Muscle layer of colon (tissue), 2 donors: Measurements from ENCODE around the gene SELENOI.
"Not testable (repeated sequence)": the region's sequence is repeated elsewhere in the genome, so short reads cannot be mapped to it uniquely, and the experiment has no call there.

Experiments used
- H3K27ac ChIP-seq: one replicate; pipeline ENCODE4 v1.7.0; 2013; ENCODE audit warnings: low read depth, mild to moderate bottlenecking, low read length, moderate library complexity
- H3K27me3 ChIP-seq, 2 donors: one replicate each; pipeline ENCODE4 v1.7.0; 2013; ENCODE audit warnings: low read length in 2 of 2, mild to moderate bottlenecking in 2 of 2; ENCODE audit not compliant: insufficient read depth in 2 of 2, control insufficient read depth in 1 of 2
- H3K36me3 ChIP-seq: one replicate; pipeline ENCODE4 v1.7.0; 2013; ENCODE audit warnings: mild to moderate bottlenecking, low read length; ENCODE audit not compliant: insufficient read depth
- H3K4me1 ChIP-seq: one replicate; pipeline ENCODE4 v1.7.0; 2013; ENCODE audit warnings: mild to moderate bottlenecking, low read length; ENCODE audit not compliant: insufficient read depth
- H3K4me3 ChIP-seq, 2 donors: one replicate each; pipeline ENCODE4 v1.7.0; 2013; ENCODE audit warnings: low read length in 2 of 2, low read depth in 1 of 2, mild to moderate bottlenecking in 1 of 2, moderate library complexity in 1 of 2
- H3K9ac ChIP-seq: one replicate; pipeline ENCODE4 v1.7.0; 2013; ENCODE audit warnings: low read length
- H3K9me3 ChIP-seq: one replicate; pipeline ENCODE4 v1.7.0; 2013; ENCODE audit warnings: mild to moderate bottlenecking, low read length
- donor health status: abdominal sarcoma.
- donor health status: Adenocarcinoma of cecum.

SELENOI gene

DNA sequence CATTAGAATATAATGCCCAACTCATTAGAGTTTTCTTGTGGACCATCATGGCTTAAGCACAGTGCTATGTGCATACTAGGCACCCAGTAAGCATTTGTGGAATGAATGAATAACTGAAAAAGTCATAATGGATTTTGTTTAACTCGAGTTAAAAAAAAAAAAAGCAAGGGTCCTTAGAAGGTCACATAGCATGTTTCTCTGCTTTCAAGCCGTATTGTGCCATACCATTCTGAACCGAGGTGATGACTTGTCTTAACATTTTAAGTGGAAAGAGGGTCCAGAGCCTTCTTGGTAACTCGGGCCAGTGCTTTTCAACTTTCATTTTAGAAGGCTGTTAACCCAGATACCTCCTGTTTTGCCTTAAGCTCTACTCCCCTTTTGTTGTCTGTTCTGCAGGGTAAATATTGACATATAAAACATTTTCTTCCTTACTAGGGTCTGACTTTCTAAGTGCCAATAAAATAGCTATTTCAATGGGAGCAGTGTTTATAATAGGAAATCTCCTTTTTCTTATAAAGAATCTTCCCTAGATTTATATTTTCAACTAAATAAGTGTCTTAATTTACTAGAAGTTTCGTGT is 1.4 kb downstream of the SELENOI start:
- H3K36me3 ChIP-seq: no peaks in the 10 kb centered on the region
- H3K9ac ChIP-seq: peak overlapping the region; percentile 79
- no peaks in the 10 kb centered on the region for H3K9me3 ChIP-seq
- H3K4me1 ChIP-seq: peaks cover 17% of the 10 kb centered on the region
- H3K27me3 ChIP-seq: no peaks in the 10 kb centered on the region
- no peak overlapping the region for H3K27ac ChIP-seq
- H3K4me3 ChIP-seq: peak overlapping the region; percentile 89 to 94

DNA sequence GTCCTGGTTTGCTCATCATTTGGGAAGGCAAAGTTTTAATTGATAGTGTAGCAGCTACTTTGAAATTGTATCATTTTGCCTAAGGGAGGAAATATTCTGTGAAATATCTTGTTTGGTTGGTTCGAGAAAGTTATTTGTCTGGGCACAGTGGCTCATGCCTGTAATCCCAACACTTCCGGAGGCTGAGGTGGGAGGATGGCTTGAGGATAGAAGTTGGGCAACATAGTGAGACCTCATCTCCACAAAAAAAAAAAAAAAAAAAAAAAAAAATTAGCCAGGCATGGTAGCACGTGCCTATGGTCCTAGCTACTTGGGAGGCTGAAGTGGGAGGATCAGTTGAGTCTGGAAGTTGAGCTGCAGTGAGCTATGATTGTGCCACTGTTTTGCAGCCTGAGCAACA is 3.7 kb downstream of the SELENOI start:
- no peaks in the 10 kb centered on the region for H3K9me3 ChIP-seq
- H3K4me3 ChIP-seq: no peak overlapping the region
- H3K27me3 ChIP-seq: no peaks in the 10 kb centered on the region
- H3K36me3 ChIP-seq: no peaks in the 10 kb centered on the region
- H3K4me1 ChIP-seq: peaks cover 12% of the 10 kb centered on the region
- H3K9ac ChIP-seq: no peak overlapping the region
- H3K27ac ChIP-seq: no peak overlapping the region

DNA sequence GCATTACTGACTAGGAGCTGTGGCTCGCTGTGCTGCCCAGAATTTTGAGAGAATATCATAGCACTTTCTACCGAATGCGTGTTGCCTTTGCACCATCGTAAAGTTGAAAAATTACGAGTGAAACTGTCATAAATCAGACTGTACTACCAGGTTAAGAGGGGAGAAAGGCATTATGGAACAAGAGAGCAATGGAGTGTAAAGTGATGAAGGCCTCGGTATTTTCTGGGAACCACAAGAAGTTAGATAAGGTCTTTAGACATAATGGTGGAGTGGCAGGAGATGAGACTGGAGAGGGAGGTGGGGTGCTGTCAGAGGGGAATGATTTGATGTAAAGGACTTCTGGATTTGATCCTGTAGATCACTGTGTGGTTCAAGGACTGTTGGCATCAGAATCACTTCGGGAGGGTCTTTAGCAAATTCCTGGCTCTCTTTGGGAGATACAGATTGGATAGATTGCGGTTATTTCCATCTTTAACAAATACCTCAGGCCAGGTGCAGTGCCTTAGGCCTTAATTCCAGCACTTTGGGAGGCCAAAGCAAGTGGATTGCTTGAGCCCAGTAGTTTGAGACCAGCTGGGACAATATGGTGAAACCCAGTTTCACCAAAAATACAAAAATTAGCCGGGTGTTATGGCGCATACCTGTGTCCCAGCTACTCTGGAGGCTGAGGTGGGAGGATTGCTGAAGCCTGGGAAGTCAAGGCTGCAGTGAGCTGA is 5.6 kb downstream of the SELENOI start:
- Histone ChIP-seq H3K4me1 (peaks cover 6% of the 10 kb centered on the region), H3K4me3 (no peak overlapping the region), H3K9me3 (no peaks in the 10 kb centered on the region), H3K9ac (no peak overlapping the region), H3K27ac (no peak overlapping the region), H3K27me3 (no peaks in the 10 kb centered on the region), H3K36me3 (no peaks in the 10 kb centered on the region)

DNA sequence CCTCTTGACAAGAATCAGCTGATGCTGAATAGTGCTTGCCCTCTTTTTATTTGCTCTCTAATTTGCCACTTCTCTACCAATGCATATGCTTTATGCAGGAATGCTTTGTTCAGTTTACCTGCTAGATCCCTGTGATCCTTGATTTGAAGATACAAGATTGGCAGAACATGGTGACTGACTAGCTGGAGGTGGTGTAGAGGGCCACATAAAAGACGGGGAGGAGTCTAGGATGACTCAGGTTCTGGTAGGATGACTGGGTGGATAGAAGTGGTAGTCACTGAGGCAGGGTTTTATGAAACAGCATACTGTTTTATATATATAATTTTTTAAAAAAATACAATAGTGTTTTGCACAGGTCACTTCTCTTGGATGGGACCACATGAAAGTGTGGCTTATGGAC is 6.9 kb downstream of the SELENOI start:
- Histone ChIP-seq H3K9ac (no peak overlapping the region), H3K4me3 (no peak overlapping the region), H3K4me1 (no peaks in the 10 kb centered on the region), H3K9me3 (no peaks in the 10 kb centered on the region), H3K36me3 (no peaks in the 10 kb centered on the region), H3K27ac (no peak overlapping the region), H3K27me3 (no peaks in the 10 kb centered on the region)

DNA sequence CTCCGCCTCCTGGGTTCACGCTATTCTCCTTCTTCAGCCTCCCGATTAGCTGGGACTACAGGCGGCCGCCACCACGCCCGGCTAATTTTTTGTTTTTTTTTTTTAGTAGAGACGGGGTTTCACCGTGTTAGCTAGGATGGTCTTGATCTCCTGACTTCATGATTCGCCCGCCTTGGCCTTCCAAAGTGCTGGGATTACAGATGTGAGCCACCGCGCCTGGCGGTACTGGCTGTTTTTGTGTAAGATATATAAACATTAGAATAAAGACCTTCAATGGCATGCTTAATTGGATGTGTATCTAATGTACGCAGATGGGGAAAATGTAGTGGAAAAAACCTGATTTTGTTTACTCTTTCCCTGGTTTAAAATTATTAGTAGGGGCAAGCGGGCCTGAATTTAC is 8.5 kb downstream of the SELENOI start:
- H3K9me3 ChIP-seq, H3K36me3 ChIP-seq, H3K9ac ChIP-seq, H3K27ac ChIP-seq, H3K4me3 ChIP-seq, H3K27me3 ChIP-seq, H3K4me1 ChIP-seq: not testable (repeated sequence)

DNA sequence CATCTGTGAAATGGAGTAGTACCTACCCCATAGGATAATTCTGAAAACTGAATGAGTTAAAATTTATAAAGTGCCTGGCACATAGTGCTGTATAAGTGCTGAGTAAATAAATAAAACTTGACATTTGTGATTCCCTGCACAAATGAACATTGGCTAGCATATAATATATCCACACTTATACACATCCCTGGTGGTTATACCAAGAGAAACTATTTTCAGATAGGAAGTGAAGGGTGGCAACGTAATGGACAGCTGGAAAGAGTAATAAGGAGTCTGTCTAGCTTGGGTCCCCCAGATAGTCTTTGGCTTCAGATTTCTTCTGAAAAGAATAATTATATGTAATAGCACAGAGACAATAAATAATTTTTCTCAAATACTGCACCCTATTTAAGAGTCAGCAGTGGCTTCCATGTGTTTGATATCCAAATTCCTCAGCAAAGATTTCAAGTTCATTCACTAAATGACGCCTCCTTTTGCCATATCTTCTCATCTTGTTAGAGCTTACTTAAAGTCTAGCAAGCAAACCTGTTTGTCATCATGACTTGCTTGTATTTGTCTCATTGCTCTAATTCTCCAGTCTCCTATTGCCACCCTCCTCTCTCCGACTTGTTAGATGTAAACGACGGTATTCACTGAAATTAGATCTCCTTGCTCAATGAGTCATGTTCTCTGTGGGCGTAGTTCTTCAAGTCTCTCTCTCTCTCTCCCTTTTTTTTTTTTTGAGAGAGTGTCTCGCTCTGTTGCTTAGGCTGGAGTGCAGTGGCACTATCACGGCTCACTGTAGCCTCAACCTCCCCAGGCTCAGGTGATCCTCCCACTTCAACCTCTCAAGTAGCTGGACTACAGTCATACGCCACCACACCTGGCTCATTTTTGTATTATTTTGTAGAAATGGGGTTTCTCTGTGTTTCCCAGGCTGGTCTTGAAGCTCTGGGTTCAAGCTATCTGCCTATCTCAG is 9.4 kb downstream of the SELENOI start:
- Histone ChIP-seq H3K9me3 (no peaks in the 10 kb centered on the region), H3K4me1 (no peaks in the 10 kb centered on the region), H3K27ac (no peak overlapping the region), H3K9ac (no peak overlapping the region), H3K36me3 (no peaks in the 10 kb centered on the region), H3K27me3 (no peaks in the 10 kb centered on the region), H3K4me3 (no peak overlapping the region)

DNA sequence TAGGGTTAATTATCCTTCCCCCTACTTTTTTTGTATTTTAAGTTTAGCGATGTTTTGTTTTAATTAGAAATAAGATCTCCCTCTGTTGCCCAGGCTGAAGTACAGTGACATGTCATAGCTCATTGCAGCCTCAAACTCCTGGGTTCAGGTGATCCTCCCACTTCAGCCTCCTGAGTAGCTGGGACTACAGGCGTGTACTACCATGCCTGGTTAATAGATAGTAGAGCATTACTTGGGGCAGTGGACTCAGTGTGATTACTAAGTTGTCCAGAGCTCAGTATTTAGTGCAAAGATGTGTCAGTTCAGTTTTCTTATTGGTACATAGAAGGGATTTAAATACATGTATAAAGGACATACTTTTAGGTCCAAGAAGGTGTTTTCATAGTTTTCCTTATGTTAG is 10.2 kb downstream of the SELENOI start:
- Histone ChIP-seq H3K27ac (no peak overlapping the region), H3K27me3 (no peaks in the 10 kb centered on the region), H3K4me1 (no peaks in the 10 kb centered on the region), H3K36me3 (no peaks in the 10 kb centered on the region), H3K4me3 (no peak overlapping the region), H3K9me3 (no peaks in the 10 kb centered on the region), H3K9ac (no peak overlapping the region)

DNA sequence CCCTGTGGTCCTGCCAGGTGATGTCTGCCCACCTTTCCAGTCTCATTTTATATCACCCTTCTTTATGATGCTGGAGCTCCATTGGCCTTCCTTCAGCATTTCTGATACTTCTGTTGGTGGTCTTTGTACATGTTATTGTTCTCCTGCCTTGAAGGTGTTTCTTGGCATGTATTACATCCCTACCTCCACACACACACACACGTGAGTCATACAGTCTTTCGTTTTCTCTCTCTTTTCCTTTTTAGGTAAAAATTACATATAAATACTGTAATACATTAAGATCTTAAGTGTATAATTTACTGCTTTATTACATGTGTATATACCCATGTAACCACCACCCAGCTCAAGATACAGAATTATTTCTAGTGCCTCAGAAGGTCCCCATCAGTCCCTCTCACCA is 10.8 kb downstream of the SELENOI start:
- Histone ChIP-seq H3K9ac (no peak overlapping the region), H3K27ac (no peak overlapping the region), H3K4me1 (no peaks in the 10 kb centered on the region), H3K9me3 (no peaks in the 10 kb centered on the region), H3K27me3 (no peaks in the 10 kb centered on the region), H3K36me3 (no peaks in the 10 kb centered on the region), H3K4me3 (no peak overlapping the region)

DNA sequence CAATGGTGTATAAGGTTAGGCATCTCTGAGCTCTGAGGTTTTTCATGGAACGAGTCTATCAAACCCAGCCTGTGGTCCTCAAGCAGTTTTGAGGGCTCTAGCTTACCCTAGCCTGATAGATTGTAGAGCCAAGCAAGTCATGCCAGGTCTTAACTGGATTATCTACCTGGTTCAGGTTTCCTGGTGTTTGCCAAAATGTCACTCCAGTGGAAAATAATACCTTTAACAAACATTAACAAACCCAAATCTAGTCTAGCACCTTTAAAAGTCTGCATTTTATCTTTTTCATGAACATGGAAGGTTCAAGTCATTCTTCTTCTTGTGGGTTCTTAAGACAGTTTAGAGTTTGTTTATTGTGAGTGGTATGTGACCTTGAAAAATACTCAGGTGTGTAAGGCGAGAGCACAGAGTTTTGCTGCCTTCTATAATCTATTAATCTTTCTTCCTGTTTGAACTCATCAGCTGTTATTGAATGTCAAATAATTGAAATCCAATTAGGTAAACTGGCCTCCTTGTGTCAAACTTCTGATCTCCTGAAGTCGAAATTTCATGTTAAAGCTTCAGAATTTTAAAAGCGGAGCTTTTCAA is 14.0 kb downstream of the SELENOI start:
- H3K4me1 ChIP-seq: no peaks in the 10 kb centered on the region
- no peak overlapping the region for H3K4me3 ChIP-seq

DNA sequence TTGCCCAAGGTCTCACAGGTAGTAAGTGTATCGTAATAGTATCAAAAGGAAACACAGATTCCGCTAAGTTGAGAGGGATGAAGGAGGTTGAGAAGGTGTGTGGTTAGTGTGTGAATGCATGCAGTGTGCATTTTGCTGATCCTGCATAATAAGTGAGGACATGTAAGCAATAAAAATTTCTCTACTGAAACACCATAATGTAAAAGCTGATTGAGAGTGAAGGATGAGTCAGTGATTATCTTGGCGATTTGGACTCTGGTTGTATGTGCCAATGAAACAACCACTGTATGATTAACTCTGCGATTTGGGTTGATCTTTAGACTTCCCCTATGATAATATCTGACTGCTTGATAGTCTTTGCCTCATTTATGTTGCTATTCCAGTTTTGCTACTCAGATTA is 17.4 kb downstream of the SELENOI start:
- H3K27ac ChIP-seq: no peak overlapping the region
- H3K9ac ChIP-seq: no peak overlapping the region
- H3K36me3 ChIP-seq: no peaks in the 10 kb centered on the region
- H3K27me3 ChIP-seq: no peaks in the 10 kb centered on the region
- H3K4me3 ChIP-seq: no peak overlapping the region
- H3K9me3 ChIP-seq: no peaks in the 10 kb centered on the region
- no peaks in the 10 kb centered on the region for H3K4me1 ChIP-seq

More for the DNA sequence above, 14.0 kb downstream of the SELENOI start:
- Histone ChIP-seq H3K9ac (no peak overlapping the region), H3K36me3 (no peaks in the 10 kb centered on the region), H3K27ac (no peak overlapping the region), H3K27me3 (no peaks in the 10 kb centered on the region), H3K9me3 (no peaks in the 10 kb centered on the region)

DNA sequence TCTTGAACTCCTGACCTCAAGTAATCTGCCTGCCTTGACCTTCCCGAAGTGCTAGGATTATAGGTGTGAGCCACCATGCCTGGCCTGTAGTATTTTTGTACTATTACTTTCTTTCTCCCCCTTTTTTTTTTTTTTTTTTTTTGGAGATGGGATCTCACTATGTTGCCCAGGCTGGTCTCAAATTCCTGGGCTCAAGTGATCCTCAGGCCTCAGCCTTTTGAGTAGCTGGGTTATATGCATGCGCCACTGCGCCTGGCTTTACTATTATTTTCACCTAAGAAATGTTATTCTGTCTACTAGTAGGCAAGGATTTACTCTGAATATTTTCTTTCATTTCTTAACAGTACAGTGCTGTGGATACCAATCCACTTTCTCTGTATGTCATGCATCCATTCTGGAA is 18.0 kb downstream of the SELENOI start:
- no peak overlapping the region for H3K4me3 ChIP-seq
- H3K4me1 ChIP-seq: no peaks in the 10 kb centered on the region
- no peaks in the 10 kb centered on the region for H3K27me3 ChIP-seq
- no peaks in the 10 kb centered on the region for H3K9me3 ChIP-seq
- no peaks in the 10 kb centered on the region for H3K36me3 ChIP-seq
- no peak overlapping the region for H3K27ac ChIP-seq
- H3K9ac ChIP-seq: no peak overlapping the region
